Stimulated activated CD4-positive, alpha-beta T cell treated with anti-CD3 and anti-CD28 coated beads, Interleukin-12 subunit alpha, Interleukin-12 subunit beta, amount 100 ng/mL, for 48 hours (primary cell): ENCODE data around the gene OBI1.

ENCODE experiments used
- DNase-seq, 3 donors: peaks; one replicate each; pipeline ENCODE4 v3.0.0-alpha.2; 2020; ENCODE audit warnings: low read depth in 2 of 3, low spot score in 1 of 3

The OBI1 gene

GRCh38 chr13:78592584-78592983 is 66.4 kb downstream of the OBI1 start:
- no peak for DNase-seq

- DNase-seq = no peak
These were observed 69.7 kb downstream of the OBI1 start for GRCh38 chr13:78589206-78589605.

DNA sequence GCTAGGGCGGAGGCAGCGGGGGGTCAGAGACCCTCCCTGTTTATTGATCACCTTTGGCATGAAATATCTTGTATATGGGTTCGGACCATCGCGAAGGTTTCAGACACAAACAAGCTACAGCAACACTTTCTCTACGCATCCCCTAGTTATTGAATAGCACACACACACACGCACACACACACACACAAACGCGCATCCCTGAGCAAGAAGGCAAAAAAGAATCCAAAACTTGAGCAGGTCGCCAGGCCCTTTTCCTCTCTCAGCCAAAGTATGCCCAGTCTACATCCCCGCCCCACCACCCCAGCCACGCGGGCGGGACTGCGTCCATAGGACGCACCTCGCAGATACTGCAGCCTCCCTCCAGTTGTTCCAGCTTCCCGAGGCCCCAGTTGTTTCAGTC is 71.6 kb downstream of the OBI1 start:
- no peak for DNase-seq

- no peak for DNase-seq
These were observed 72.2 kb downstream of the OBI1 start for GRCh38 chr13:78586706-78587105.

DNA sequence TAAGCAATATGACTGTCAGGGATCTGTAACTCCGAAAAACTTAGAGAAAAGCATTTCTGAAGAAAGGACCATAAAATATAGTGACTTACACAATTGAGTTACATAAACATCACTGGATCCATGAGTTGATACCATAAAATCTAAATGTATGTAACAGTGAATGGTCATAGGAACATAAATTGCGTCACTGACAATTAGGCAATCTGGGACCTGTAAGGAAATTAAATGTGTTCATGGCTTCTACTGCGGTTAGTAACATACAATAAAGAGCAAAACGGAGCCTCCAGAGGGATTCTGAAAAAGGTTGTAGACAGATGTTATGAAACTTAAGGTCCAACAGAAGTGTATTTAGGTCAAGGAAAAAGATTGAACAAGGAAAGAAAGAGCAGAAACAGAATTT is 82.7 kb downstream of the OBI1 start:
- no peak for DNase-seq

DNA sequence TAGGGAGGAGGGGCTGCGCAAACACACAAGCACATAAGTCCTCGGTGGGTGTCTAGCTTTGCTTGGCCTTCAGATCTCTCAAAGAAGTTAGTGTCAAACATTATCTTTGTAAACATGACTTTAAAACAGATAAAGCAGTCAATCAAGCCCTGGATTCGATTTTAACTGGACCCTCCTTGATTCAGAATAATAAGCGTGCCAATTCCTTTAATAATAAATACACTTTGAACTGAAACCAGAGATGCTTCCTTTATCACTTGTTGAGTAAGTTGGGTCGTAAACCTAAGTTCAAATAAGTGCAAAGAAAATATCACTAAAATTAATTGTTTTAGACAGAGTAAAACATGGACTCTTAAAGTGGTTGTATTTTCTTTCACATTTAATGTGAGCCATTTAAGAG is 86.5 kb downstream of the OBI1 start:
- no peak for DNase-seq

- no peak for DNase-seq
These were observed 89.9 kb downstream of the OBI1 start for GRCh38 chr13:78569029-78569428.

GRCh38 chr13:78566631-78567030 is 92.3 kb downstream of the OBI1 start:
- no peak for DNase-seq
